Activated CD8-positive, alpha-beta memory T cell treated with anti-CD3 and anti-CD28 coated beads, Interleukin-2, amount 50 U/mL, for 4 hours (primary cell): Measurements from ENCODE around the gene YIPF4.
A peak's percentile ranks its signal among the peaks of the same experiment; 100 is the strongest.
"Not testable (repeated sequence)": the region's sequence is repeated elsewhere in the genome, so short reads cannot be mapped to it uniquely, and the experiment has no call there.

Experiments
- DNase-seq: peaks from one replicate; pipeline ENCODE4 v3.0.0-alpha.2; 2020

Gene YIPF4

DNA sequence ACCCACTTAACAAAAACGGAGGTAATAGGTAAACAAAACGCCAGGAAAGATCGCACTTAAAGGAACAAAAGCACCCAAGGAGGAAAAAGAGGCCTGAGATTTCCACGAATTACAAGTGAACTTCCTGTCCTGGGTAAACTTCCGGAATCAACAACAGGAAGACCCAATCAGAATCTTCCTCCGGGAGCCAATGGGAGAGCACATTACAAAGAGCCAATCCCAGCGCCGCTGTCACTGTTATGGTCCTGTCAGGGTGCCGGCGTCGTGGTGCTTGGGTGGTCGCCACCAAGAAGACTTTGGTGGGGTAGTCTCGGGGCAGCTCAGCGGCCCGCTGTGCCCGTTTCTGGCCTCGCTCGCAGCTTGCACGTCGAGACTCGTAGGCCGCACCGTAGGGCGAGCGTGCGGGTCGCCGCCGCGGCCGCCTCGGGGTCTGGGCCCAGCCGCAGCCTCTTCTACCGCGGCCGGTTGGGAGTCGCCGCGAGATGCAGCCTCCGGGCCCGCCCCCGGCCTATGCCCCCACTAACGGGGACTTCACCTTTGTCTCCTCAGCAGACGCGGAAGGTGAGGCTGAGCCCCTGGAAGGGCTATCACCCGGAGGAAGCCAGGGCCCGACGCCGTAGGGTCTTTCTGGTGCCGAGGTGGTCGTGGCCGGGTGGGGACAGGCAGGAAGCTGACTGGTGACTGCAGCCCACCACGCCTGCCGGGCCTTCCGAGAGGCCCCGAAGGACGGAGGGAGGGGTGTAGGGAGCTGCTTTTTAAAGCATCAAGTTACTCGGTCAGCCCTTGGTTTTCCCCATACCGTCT lies at the start of gene YIPF4:
TSS of gene YIPF4 (plus strand) at position 231 of the 804 bp plus-strand sequence. CDS start at position 483, 252 bp downstream.
- DNase-seq: peak; percentile 89

DNA sequence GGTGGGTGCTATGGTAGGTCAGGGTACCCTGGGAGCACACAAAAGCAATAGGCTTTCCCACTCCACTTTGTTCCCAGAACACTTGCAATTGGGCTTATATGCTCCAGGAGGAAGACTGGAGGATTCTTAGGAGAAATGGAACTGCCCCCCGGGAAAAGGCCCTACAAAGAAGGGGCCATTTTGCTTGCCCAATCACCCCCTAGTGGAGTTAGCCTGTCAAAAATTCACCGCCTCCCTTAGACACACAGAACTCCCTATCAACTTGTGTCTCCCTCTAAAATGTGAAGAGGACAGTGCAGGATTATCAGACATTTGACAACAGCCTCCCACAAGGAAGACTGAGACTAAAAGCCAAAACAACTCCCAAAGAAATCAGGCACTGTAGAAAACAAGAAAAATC lies 49.5 kb upstream of the YIPF4 start:
- no peak for DNase-seq

DNA sequence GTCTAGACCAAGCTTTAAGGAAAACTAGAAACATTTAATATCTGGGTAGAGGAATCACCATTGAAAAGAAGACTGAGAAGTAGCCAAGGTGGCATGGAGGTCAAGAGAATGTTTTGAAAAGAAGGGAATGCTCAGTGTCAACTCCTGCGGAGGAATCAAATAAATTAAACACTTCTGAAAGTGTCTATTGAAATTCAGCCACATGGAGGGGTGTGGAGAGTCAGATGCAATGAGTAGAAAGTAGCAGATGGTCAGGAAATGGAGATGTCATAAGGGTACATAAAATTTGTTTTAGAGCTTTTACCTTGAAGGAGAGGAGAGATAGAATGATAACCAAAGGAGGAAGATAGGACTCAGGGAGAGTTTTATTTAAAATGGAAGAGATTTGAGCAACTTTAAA lies 48.1 kb upstream of the YIPF4 start:
- no peak for DNase-seq

DNA sequence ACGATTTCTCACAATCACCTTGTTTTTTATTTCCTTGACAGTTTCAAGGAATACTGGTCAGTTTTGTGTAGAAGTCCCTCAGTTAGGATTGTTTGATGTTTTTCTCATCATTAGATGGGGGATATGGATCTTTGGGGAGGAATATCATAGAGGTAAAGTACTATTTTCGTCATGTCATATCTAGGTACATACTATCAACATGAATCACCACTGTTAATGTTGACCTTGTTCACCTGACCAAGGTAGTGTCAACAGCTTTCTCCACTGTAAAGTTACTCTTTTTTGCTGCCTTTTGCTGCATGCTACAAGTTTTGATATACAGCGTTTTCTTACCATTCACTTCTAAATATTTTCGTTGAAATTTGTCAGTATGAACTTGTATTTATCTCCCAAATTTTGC lies 45.7 kb upstream of the YIPF4 start:
- no peak for DNase-seq

DNA sequence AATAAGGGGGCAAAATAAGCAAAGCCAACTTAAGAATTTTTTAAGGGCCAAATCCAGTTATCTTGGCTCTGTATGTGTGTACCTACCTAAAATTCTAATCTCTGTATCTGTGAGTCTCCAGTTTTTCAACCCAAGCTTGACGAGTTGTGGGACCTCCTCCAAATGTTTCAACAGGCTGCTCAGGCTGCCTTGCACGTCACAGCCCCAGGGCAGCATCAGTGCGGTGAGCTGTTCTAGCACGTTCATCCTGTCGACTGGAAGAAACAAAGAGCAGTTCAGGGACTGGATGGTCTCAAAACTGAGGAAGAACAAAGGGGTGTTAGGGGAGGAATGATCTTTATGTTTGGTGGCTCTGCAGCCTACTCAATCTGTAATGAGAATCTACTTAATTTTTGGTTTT lies 42.4 kb upstream of the YIPF4 start:
- DNase-seq: no peak

DNA sequence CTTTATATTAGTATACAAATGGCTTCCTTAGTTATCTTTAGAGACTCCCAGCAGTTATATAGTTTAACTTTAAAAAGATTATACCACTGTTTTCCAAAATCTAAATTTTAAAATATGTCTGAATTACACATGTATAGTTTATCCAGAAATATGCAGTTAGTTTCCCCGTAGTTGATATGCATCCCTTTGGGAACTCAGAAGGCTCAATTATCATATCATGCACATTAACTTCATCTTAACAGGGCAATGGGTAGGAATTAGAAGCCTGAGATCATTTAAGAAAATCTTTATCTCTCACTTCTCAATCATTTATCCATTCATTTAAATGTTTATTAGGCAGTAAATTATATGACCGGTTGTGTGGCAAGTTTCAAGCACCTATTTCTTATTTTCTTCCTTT lies 40.2 kb upstream of the YIPF4 start:
- no peak for DNase-seq

DNA sequence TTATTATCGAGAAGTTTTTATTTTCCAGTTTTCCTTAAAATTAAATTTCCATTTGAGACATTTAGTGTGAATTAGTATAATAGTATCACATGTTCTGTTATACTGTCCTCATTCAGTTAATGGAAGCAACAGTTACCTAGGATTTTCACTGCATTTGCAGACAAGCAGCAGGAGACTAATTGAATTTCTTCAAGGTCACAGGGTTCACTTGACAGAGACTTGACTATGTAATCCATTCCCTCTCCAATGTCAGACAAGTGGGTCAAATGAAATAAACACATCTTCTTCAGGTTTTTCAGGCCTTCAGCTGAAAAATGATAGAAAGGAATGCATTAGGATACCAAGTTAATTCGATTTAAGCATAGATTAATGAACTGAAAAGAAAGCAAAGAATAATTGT lies 39.7 kb upstream of the YIPF4 start:
- DNase-seq: no peak

DNA sequence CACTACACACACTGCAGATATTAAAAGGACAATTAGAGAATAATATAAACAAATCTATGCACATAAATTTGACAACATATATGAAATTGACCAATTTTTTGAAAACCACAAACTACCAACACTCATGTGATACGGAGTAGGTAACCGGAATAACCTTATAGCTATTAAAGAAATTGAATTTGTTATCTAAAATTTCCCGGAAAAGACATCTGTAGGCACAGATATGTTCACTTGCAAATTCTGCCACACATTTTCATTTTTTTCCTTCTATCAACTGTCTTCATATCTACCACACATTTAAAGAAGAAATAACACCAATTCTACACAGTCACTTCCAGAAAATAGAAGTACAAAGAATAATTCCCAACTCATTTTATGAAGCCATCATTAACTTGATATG lies 35.4 kb upstream of the YIPF4 start:
- no peak for DNase-seq

DNA sequence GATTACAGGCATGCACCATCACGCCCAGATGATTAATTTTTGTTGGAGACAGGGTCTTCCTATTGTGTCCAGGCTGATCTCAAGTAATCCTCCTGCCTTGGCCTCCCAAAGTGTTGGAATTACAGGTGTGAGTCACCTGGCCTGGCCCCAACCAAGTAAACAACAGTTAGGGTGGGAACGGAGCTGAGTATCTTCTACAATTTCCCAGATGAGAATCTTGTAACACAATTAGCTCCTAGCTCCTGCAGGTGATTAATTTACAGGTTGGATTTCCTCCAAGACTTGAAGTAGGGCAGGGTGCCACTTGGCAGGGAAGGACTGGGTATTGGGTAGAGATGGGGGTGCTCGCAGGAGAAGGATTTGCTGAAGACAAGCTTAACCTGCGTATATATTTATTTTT lies 30.8 kb upstream of the YIPF4 start:
- DNase-seq: no peak

DNA sequence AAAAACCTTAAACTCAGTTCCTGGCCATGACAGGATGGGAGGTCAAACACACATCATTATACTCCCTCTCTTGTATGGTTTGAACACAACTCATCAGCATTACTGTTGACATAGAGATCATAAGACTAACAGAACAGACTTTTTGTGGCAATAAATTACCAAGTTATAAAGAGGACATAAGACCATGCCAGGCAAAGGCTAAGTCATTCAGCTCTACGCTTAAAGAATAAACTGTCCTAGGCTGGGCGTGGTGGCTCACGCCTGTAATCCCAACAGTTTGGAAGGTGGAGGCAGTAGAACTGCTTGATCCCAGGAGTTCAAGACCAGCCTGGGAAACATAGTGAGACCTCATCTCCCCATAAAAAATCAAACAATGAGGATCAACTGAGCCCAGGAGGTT lies 29.4 kb upstream of the YIPF4 start:
- no peak for DNase-seq

DNA sequence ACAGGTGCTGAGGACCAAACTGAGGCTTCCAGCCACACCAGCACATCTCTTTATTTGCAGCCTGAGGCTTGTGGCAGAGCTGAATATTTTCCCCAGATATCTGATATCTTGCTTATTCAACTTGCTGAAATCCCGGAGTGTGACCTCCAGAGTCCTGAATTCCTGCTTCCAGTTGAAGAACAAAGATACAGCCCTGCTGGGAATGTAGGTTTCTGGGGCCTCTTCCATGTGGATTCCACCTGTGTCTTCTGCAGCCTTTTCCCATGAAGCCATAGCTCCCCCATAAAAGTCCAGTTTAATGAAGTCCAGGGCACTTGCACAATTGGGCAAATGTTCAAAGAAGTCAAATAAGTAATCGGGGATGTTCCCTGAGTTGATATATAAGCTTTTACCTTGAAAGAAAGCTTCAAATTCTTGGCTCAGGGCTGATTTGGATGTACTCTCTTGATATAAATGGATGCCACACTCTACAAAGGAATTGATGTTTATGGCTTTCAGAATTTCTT lies 27.9 kb upstream of the YIPF4 start:
- no peak for DNase-seq

DNA sequence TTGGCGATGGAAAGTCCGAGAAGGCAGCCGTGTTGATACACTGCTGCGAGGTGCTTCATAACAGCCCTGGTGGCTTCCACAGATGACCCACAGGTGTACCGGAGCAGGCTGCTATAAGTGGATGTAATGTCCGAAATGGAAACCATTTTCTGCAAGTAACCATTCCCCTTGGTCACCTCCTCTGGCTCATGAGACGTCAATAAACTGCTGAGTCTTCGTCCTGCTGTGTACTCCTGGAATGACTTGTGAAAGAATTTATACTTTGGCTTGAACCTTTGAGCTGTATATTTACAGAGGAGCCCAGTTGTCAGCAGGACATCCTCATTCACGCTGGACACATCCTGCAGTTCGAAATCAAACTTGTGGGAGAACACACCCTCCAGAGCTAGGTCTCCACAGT lies 27.4 kb upstream of the YIPF4 start:
- DNase-seq: no peak

DNA sequence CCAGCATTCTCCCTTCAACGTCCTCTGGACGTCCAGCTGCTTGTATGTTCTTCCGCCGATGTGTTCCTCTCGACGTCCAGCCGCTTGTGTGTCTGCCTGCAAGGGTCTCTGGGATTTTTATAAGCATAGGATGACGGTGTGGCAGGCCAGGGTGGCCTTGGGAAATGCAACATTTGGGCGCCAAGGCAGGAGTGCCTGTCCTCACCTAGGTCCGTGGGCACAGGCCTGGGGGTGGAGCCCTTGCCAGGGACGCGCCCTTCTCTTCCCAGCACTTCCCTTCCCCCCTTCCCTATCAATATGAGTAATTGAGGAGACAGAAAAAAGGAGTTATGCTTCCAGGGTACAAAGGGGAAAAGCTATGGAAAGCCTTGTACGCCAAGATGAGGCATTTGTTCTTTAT lies 19.5 kb upstream of the YIPF4 start:
- no peak for DNase-seq

DNA sequence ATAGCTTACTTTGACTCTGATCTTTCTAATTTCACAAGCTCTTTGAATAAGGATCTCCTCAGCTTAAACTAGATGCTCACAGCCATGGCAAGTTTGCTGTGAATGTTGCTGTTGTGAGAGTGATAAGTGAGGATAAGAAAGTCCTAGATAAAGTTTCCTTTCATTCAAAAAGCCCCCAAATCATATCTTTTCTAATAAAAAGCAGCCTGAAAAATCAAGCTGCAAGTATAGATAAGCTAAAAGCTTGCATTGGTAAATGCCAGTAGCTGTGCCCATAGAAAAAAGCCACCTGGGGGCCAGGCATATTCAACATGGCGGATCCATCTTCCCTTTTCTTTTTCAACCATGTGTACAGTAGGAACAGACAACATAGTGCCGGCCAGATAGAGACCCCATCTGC lies 17.3 kb upstream of the YIPF4 start:
- DNase-seq: no peak

DNA sequence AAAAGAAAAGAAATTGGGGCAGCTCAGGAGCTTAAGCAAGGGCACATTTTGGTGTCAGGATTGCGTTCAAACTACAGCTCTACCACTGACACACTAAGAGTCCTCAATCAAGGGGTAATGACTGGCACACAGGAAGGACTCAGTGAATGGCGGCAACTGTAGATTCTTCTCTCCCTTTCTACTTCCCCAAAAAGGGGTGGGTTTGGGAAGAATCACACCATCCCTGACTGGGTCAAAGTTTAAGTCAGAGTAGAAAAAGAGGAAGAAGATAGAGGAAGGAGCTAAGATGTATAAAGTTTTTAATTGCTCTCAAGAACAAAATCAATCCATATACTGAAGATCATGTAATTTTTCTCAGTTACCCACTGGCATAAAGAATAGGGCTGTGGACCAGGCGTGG lies 15.6 kb upstream of the YIPF4 start:
- no peak for DNase-seq

DNA sequence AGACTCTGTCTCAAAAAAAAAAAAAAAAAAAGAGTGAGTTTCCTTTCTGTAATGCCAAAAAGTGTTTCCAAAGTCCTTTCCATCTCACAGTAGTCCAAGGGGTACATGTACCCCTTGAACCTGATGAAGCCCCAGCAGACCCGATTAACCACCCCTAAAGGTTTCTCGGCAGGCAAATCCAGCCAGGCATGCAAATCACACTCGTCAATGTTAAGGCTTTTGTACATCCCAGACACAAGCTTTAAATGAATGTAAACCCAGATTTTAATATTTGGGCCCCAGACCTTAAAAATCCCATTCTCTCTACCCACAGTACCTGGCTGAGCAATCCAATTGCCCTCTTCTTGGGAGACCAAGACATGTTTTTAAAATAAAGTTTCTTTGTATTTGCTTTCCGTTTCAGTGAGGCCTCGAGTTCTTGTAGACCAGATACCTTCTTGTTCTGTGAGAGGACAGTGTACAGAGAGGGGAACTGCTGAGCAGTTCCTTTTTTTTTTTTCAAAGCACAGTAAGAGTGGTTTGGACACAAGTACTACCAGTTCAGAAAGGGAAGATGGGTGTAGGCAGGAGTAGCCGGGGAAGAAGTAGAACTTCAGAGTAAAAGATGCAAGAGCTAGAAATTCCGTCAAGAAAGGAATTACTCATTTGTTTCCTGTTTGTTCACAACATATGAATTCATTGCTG lies 13.1 kb upstream of the YIPF4 start, which contains the start of gene NLRC4:
TSS of gene NLRC4 (minus strand) at position 465 of the 684 bp plus-strand sequence. CDS start 8,111 bp downstream, outside the sequence.
- DNase-seq: no peak

DNA sequence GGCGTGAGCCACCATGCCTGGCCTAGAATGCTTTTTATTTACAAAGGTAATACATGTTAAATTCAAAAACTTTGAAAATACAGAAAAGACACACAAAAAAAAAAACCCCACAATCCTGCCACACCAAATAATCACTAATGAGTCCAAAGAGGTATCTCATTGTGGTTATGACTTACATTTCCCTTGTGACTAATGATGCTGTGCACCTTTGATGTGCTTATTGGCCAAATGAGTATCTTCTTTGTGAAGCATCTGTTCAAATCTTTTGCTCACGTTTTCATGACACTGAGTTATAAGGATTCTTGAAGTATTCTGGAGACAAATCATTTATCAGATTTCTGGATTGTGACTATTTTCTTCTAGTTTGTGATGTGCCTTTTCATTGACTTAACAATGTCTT lies 6.6 kb upstream of the YIPF4 start:
- no peak for DNase-seq

DNA sequence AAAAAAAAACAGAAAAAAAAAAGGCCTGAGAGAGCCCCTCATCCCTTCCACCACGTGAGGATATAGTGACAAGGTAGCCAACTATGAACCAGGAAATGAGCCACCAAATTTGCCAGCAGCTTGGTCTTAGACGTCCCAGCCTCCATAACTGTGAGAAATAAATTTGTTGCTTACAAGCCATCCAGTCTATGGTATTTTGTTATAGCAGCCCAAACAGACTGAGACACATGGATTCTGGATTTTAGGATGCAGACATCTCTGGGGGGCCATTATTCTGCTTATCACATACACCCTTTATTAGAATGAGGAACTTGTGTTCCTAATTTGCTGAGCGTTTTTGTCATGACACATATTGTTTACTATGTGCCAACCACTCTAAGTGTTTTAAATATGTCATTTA lies 5.4 kb upstream of the YIPF4 start:
- DNase-seq: no peak

DNA sequence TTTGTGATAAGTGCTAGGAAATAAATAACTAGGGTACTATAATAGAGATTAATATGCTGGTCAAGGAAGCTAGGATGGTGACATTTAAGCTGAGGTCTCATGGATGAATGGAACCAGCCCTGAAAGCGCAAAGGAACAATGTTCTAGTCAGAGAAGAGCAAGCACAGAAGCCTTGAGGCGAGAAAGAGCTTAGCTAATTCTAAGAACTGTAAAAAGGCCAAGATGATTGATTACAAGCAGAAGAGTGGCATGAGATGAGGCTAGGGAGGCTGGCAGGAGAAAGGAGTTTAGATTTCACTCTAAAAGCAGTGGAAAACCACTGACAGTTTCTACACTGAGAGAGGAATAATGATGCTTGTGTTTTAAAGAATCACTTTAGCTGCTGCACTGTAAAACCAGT lies 3.4 kb upstream of the YIPF4 start:
- DNase-seq: no peak

DNA sequence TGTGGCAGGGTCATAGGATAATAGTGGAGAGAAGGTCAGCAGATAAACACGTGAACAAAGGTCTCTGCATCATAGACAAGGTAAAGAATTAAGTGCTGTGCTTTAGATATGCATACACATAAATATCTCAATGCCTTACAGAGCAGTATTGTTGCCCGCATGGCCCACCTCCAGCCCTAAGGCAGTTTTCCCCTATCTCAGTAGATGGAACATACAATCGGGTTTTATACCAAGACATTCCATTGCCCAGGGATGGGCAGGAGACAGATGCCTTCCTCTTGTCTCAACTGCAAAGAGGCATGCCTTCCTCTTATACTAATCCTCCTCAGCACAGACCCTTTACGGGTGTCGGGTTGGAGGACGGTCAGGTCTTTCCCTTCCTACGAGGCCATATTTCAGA lies 1.9 kb upstream of the YIPF4 start:
- DNase-seq: not testable (repeated sequence)

DNA sequence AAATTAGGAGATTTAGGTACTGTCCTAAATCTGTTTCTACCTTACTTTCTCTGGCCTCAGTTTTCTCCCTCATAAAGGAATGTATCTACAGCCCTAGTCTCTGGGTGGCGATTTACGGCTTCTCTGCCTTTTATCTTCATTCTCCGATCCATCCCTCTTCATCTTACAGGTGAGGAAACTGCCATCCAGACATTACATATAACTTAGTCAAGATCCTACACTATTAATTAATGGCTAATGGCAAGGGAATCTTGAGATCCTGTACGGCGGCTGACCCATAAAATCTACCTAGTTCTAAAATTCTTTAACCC lies 386 bp upstream of the YIPF4 start:
- DNase-seq: no peak

DNA sequence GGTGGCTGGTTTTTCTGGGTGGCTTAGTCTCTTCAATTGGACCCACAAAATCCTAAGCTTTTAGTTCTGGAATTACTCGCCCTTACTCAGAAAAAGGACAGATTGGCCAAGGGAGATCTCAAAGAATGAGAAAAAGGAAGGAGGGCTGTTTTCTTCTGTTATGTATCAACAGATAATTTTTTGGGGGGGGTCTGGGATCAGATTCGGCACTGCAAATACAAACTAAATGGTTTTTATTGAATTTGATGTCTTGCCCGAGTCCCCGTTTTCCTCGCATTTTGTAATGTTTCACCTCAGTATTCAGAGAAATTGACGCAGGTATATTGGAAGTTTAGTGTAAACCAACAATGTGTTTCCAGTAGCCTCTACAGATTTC lies 762 bp downstream of the YIPF4 start:
- no peak for DNase-seq

DNA sequence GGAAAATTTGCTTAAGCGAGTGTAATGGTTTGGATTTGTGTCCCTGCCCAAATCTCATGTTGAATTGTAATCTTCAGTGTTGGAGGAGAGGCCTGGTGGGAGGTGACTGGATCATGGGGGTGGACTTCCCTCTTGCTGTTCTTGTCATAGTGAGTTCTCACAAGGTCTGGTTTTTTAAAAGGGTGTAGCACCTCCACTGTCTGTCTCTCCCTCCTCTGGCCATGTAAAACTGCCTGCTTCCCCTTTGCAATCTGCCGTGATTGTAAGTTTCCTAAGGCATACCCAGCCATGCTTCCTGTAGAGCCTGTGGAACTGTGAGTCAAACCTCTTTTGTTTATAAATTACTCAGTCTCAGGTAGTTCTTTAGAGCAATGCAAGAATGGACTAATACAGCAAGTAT lies 6.6 kb downstream of the YIPF4 start:
- no peak for DNase-seq

DNA sequence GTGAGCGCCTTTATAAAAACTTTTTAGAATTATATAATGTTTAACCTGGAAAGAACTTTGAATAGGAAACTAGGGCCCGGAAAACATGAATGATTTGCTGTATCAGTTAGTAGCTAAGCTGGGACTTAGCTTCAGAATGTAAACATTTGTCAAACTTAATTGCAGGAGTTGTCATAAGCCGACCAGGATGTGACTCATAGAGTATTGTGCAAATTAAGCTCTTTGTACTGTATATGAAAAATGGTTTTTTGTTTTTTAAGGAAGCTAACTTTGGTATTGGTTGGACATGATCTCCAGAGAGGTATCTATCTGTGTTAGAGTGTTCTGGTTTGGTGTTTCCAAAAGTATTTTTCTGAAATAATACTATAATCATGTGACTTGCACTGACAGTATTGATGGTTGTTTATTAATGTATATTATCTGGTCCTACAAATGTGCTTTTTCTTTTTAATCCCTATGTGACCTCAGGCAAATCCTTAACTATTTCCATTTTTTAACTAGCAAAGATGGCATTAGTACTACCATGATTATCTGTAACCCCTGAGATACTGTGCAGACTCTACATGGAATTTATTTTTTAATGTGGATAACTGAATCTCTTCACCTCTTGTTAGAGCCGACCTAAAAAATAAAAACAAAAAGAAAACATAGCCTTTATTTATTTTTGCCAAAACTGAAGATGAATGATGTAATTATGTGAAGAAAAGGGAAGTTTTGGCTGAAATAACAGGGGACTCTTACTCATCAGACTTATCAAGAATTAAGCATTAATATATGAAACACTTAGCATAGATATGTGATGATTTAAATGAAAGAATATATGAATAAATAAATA lies 11.7 kb downstream of the YIPF4 start:
- no peak for DNase-seq
